Stimulated activated CD4-positive, alpha-beta T cell treated with anti-CD3 and anti-CD28 coated beads, Interleukin-12 subunit alpha, Interleukin-12 subunit beta, amount 100 ng/mL, for 4 hours (primary cell): ENCODE measurements around the gene GNPTG.

Source experiments
- DNase-seq: peaks from one replicate; pipeline ENCODE4 v3.0.0-alpha.2; 2020

GNPTG gene

DNA sequence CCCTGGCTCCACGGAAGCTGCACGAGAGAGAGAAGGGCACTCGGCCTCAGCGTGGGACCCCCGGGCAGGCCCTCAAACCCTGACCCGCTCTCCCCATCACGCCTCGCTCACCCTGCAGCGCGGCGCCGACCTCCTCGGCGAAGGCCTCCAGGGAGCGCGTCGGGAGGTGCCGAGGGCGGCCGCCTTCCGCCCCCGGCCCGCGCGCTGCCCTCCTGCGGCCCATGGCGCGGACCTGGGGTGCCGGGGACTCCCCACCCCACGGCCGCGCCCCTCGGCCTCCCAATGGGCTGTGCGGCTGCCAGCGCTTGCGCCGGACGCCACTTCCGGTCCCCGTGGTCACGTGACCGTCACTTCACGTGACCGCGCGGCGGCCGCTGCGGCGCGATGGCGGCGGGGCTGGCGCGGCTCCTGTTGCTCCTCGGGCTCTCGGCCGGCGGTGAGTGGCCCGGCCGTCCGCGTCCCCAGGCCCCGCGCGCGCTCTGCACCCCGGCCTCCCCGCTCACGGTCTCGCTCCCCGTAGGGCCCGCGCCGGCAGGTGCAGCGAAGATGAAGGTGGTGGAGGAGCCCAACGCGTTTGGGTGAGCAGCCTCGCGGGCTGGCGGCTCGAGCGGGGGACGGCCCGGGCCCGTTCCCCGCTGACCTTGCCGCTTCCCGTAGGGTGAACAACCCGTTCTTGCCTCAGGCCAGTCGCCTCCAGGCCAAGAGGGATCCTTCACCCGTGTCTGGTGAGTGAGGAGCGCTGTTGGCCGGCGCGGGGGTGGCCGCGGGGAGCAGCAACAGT is at the start of gene GNPTG, which contains the start of gene TSR3:
Gene GNPTG, plus strand, starts transcription at position 350 of the 781 bp plus-strand sequence. Its CDS starts 35 bp downstream, at position 385.
Gene TSR3, minus strand, starts transcription at position 297 of the 781 bp plus-strand sequence. Its CDS starts 74 bp downstream, at position 223.
- DNase-seq = peak; percentile 82

GRCh38 chr16:1305823-1306222 is 45.9 kb upstream of the GNPTG start:
- no peak for DNase-seq

DNA sequence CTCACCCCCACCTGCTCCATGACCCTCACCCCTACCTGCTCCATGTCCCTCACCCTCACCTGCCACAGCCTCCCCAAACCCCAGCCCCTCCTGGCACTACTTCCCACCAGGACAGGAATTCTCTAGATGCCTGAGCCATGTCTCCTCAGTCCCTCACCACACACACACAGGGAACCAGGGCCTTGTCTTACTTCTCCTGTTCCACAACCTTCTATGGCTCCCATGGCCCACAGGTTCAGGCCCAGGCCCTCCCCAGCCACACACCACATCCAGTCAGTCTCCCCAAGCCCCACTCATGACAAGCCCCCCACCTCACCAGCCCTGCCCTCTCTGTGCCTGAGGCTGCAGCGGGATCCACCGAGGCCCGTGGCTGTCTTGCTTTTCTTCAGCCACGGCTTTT is 45.4 kb upstream of the GNPTG start:
- DNase-seq = no peak

- DNase-seq = no peak
These were observed 43.4 kb upstream of the GNPTG start for GRCh38 chr16:1308036-1308976.

DNA sequence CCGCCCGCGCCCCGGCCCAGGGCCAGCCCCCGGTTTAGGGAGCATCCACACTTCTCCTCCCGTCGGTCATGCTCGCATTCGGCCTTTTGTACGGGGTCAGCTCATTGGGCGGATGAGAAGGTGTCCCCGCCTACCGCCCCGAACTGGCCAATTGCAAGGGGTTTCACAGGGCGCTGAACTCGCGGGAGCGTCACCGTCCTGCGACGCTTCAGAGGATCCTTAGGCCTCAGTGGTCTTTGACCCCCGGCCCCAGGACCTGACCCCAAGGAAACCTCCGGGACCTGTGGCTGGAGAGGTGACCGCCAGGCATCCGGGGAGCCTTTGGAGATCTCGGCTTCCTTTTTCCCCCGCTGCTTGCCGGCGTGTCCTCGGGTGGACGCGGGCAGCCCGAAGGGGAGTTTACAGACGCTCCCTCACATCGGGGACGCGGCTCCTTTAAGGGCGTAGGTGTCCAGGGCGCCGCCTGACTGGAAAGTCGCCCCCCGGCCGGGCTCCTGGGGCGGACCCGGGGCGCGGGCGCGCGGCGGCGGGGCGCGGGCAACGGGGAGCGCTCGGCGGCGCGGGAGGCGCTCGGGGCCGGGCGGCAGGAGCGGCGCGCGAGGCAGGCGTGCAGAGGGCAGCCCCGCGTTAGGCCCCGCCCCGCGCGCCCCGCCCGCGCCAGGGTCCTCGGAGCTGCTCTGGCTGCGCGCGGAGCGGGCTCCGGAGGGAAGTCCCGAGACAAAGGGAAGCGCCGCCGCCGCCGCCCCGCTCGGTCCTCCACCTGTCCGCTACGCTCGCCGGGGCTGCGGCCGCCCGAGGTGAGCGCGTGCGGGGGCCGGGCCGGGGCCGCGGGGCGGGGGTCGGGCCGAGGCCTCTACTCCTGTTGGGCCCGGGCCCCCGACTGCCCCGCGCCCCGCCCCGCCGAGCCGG is 42.5 kb upstream of the GNPTG start, which contains the start of gene UBE2I:
Gene UBE2I, plus strand, starts transcription at position 660 of the 909 bp plus-strand sequence. CDS start 4,395 bp downstream, outside the sequence.
- peak; percentile 96 for DNase-seq

DNA sequence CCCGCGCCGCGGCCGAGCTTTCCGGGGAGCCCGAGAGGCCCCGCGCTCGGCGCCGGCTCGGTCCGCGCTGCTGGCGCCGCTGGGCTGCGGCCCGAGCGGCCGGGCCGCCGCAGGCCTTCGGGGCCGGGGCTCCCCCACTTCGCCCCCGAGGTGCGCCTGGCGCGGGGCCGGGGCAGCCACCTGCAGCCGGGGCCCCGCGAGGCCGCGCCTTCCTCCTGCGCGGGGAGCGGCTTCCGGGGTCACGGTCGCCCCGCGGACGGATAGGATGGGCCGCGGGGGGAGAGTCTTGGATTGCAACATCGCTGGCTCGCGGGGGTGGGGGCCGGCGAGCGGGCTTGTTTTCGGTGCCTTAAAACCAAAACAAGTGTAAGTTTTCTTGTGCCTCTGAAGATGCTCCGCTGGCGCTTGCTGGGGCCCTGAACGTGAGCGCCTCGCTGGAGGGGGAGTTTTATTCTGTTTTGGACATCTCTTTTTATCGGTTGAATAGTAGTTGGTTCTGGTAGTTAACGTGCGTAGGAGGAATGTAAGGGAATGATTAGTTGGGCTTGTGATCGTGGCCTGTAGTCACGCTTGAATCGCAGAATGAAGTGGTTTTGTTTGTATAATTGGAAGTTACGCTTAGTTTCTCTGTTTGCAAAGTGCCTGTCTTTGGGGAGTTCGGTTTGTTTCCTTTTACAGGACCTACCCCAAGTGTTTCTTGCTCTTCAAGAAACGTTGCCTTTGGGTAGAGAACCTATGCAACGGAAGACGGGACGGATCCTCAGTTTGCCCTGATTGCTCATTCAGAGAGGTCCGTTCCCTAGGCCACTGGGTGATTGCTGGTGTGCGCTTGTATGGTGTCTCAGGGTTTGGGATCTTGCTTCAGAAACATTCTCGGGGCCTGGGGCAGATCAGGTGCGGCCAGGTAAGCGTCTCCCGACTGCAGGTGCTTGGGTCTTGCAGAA is 41.6 kb upstream of the GNPTG start:
- peak; percentile 55 for DNase-seq

DNA sequence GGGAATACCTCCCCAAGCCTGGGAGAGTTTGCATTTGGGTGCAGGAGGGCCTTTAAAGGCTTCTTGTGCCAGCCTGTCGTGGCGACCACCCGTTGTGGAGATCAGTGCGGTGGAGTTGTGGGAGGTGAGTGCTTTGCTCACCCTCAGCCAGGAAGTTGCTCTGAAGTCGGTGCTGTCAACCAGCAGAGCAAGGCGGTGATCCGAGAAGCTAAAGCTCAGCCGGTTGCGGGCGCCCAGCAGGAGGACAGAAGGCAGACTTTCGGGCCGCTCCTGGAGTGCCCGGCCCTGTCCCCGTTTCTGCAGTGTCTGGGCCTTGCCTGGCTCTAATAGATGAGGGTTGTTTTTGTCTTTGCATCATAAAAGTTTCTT is 40.9 kb upstream of the GNPTG start:
- DNase-seq = no peak

DNA sequence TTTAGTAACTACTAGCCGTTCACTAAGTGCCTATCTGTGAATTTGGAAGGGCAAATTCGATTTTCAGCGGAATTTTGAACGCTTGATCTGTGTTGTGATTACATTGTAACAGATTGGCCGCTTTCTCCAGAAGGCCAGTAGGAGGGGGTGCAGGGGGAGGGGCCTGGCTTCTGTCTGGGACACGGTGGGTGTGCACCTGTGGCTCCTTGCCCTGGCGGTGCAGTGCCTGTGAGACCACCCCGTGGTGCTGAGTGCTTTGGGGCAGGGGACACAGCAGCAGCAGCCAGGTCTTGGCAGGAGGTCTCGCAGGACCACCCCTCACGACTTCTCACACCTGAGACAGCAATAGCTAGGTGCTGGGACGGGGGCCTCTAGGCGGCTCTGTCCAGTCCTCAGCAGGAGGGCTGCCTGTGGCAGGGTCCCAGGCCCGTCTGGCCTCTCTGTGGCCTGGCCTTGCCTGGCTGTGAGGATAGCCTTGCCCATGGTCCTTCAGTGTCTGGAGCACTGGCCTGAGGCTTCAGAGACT is 40.5 kb upstream of the GNPTG start:
- no peak for DNase-seq

DNA sequence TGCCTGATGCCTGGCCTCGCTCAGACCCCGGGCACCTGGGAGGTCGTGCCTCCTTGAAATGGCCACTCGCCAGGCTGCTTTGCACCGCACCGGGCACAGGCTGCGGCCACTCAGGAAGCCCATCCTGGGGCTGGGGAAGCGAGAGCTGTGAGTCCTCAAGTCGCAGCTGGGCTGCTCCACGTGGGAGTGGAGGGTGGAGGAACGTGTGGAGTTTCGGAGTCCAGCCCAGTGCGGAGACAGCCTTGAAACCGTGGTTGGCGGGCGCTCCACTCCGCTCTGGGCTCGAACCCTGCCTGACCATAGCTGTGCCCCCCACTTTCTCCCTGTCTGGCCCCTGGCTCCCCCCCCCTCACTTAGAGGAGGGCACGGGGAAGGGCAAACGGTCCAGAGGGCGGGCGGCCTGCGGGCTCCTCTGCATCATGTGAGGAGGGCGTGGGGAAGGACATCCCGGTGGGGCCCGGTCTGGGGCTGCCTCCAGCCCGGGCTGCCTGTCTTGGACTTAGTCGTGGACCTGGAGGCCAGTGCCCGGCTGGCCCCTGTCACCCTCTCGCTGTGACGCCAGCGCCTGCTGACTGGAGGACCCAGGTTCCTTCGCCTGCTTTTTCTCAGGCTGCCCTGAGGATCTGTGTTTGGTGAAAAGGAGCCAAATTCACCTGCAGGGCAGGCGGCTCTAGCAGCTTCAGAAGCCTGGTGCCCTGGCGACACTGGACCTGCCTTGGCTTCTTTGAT is 39.8 kb upstream of the GNPTG start:
- DNase-seq = no peak

DNA sequence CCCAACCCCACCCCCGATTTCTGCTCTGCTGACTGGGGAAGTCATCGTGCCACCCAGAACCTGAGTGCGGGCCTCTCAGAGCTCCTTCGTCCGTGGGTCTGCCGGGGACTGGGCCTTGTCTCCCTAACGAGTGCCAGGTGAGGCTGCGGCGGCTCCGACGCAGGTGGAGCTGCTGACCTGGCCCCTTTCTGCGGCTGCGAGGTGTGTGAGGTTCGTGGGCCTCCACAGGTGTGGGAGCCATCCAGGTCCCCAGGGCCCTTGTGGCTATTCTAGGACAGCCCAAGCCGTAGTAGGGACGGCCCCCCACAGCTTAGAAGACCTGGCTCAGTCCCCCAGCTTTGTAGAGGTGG is 39.3 kb upstream of the GNPTG start:
- no peak for DNase-seq

DNA sequence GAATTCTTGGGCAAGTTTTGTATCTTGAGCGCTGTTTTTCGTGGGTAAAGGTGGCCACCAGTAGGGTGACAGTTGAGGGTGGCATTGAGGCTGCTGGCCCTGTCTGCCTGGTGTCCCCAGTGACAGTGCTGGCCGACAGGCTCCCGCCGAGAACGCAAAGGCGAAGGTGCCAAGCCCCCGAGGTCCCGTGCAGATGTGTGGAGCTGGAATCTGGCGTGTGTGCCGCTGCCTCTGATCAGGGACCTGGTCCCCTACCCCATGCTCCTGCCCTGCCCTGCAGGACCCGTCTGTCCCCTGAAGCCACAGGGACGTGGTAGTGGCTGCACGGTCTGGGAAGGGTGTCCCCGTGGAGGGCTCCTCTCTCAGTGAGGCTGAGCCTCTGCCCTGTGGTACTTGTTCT is 38.8 kb upstream of the GNPTG start:
- no peak for DNase-seq

DNA sequence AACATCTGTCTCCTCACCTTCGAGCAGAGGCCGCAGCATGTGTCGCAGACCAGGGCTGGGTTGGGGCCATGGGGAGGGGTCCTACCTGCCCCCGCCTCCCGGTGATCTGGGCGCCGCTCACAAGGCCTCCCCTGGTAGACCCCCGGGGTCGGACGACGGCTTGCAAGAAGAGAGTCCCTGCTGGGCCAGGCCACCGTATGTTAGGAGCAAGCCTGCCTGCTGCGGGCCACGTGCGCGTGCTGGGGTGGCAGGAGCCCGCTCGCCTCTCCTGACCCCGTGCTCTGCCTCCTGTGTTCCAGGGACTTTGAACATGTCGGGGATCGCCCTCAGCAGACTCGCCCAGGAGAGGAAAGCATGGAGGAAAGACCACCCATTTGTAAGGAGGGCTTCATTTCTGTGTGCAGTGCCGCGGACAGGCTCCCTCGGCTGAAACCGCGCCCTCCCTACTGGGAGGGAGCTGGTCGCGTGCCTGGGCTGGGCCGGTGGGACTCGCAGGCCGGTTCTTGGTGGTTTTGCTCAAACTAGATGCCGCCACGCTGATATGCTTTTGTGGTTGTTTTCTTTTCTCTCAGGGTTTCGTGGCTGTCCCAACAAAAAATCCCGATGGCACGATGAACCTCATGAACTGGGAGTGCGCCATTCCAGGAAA is 37.9 kb upstream of the GNPTG start:
- no peak for DNase-seq

DNA sequence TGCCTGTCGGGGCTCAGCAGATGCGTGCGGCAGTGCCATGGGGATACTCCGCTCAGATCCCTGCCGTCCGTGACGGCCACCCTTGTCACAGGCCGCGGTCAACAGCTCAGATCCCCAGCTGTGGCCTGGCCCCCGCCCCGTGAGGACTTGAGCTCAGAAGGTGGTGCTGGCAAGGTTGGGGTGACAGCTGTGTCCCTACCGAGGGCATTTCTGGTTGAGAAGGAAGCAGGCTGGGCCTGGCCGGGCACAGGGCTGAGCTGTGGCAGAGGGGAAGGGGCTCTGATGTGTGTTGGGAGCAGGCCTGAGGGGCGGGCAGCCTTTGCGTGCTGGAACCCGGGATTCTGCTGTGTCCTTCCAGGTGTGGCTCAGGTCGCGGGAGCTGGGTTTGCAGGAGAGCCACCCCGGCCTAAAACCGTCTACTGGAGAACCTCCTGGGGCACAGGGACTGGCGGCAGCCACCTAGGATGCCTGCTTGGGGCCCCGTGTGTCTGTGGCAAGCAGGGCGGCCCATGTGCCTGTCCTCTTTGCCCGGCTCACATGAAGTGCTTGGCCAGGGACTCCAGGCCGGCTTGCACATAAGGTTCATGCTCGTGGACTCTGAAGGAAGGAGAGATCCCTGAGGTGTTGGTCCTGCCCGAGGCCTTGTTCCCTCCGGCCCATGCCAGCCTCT is 37.2 kb upstream of the GNPTG start:
- DNase-seq = no peak

- DNase-seq = no peak
These were observed 36.4 kb upstream of the GNPTG start for GRCh38 chr16:1315081-1316032.

GRCh38 chr16:1316033-1316405 is 35.7 kb upstream of the GNPTG start:
- no peak for DNase-seq

DNA sequence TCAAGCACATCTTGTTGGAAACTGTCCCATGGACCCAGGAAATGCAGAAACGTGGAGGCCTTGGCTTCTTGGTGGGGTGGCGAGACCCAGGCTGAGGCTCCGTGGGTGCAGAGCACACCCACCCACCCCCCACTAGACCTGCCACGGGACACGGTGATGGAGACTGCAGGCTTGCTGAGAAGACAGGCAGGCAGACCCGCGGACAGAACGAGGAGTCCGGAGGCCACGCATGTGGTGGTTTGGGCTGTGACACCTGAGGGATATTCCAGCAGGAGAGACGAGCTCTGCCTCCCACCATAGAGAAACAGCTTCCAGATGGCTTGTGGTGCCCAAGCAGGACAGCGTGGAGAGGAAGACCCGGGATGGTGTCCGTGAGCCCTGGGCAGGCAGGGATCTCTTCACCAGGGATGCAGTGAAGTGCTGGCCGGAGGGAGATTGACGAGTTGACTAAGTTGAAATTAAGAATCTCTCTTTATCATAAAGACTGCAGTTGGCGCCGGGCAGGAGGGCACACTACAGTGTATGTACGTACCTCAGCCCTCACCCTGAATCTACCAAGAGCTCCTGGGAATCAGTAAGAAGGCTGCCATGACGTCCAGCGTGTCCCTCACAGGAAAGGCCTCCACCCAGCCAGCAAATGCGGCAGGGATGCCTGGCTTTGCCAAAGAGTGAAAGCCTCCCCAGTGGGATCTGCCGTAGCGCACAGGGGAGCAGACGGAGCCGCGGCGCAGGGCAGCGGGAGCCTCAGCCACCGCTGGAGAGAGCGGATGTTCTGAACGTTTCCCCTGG is 34.1 kb upstream of the GNPTG start:
- no peak for DNase-seq

- DNase-seq = no peak
These were observed 33.5 kb upstream of the GNPTG start for GRCh38 chr16:1318268-1318545.

DNA sequence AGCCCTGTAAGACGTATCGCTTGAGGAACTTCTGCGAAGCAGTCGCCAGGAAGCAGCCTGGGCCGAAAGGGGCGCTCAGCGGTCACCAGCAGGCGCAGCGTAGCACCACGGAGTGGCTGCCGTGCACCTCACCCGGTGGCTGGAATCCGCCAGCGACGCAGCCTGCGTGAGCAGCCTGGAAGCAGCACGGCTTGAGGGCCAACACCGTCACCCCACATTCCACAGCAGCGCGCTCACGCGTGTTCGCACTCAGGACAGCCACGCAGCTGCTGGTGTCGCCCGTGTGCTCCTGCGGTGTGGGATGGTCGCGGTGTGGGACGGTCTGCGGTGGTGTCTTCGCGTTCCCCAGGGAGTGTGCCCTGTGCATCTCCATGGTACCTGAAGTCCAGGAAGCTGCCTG is 32.7 kb upstream of the GNPTG start:
- no peak for DNase-seq
